DMS114 treated with DMSO at 0.1 percent for 48 hours (cell line): ENCODE measurements around the gene ATAD3A.

Experiments used
- DNase-seq: peaks from one replicate; lab custom pipeline; 2025; ENCODE audit not compliant: unreplicated experiment; lab: John Stamatoyannopoulos, UW

The ATAD3A gene

GRCh38 chr1:1538334-1538733 is 26.4 kb downstream of the ATAD3A start:
- DNase-seq = no peak

- DNase-seq = no peak
These were observed 27.0 kb downstream of the ATAD3A start for GRCh38 chr1:1538989-1539309.

GRCh38 chr1:1539310-1540089 is 27.5 kb downstream of the ATAD3A start:
- DNase-seq = no peak

GRCh38 chr1:1540090-1540817 is 28.3 kb downstream of the ATAD3A start, which contains the start of gene TMEM240:
Gene TMEM240, minus strand, starts transcription at chr1:1540624. Its CDS starts 278 bp downstream, at chr1:1540346.
- DNase-seq = peak; percentile 40

GRCh38 chr1:1540818-1541628 is 29.1 kb downstream of the ATAD3A start:
- no peak for DNase-seq

GRCh38 chr1:1541956-1542765 is 30.2 kb downstream of the ATAD3A start:
- no peak for DNase-seq

- no peak for DNase-seq
These were observed 31.1 kb downstream of the ATAD3A start for GRCh38 chr1:1542766-1543705.

- DNase-seq = no peak
These were observed 31.7 kb downstream of the ATAD3A start for GRCh38 chr1:1543706-1544099.

GRCh38 chr1:1544544-1544943 is 32.6 kb downstream of the ATAD3A start:
- DNase-seq = no peak

GRCh38 chr1:1545946-1546737 is 34.2 kb downstream of the ATAD3A start:
- DNase-seq = no peak

- no peak for DNase-seq
These were observed 35.0 kb downstream of the ATAD3A start for GRCh38 chr1:1547011-1547410.

- DNase-seq = no peak
These were observed 35.5 kb downstream of the ATAD3A start for GRCh38 chr1:1547476-1547875.

- DNase-seq = no peak
These were observed 36.6 kb downstream of the ATAD3A start for GRCh38 chr1:1548591-1548990.

GRCh38 chr1:1550087-1550486 is 38.1 kb downstream of the ATAD3A start:
- no peak for DNase-seq

- DNase-seq = peak; percentile 19
These were observed 38.9 kb downstream of the ATAD3A start for GRCh38 chr1:1550591-1551432.

GRCh38 chr1:1551524-1552262 is 39.7 kb downstream of the ATAD3A start:
- DNase-seq = no peak

- DNase-seq = no peak
These were observed 40.3 kb downstream of the ATAD3A start for GRCh38 chr1:1552263-1552639.
